GM21528 (cell line): ENCODE measurements around the gene CATSPER2.
"Not testable (repeated sequence)": the region's sequence is repeated elsewhere in the genome, so short reads cannot be mapped to it uniquely, and the experiment has no call there.

Experiments
- ATAC-seq: cut with Tn5 transposase; IDR thresholded peaks from one replicate; pipeline ENCODE4 v1.9.1; 2021; ENCODE audit warnings: mild to moderate bottlenecking, moderate library complexity; ENCODE audit not compliant: unreplicated experiment, low FRiP score

CATSPER2 gene

DNA sequence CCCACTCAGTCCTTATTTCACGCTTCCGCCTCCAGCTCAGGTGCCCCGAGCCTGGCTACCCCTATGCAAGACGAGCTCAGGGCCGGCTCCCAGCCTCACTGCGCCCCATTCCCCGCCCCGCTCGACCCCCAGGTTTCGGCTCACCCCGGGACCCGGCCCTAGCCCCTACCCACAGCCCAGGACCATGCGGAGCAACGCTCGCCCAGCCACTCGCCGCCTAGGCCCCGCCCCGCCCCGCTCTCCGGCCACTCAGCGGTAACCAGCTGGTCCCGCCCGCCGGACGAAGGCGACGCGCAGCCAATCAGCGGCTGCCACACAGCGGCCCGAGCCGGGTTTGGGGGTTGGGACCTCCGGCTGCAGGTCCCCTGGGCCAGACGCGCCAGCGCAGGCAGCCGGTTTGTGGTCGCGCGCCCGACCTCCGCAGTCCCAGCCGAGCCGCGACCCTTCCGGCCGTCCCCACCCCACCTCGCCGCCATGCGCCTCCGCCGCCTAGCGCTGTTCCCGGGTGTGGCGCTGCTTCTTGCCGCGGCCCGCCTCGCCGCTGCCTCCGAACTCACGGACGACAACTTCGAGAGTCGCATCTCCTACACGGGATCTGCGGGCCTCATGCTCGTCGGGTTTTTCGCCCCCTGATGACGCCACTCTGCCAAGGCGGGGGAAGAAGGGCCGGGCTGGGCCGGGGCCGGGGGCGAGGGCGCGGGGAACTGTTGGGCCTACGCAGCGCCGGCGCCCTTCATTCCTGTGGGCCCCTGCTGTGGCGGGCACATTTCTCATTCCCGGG is at the start of gene CATSPER2:
TSS of gene CATSPER2 (minus strand) at position 196 of the 781 bp plus-strand sequence. CDS start 783 bp downstream, outside the sequence.
- no peak for ATAC-seq

DNA sequence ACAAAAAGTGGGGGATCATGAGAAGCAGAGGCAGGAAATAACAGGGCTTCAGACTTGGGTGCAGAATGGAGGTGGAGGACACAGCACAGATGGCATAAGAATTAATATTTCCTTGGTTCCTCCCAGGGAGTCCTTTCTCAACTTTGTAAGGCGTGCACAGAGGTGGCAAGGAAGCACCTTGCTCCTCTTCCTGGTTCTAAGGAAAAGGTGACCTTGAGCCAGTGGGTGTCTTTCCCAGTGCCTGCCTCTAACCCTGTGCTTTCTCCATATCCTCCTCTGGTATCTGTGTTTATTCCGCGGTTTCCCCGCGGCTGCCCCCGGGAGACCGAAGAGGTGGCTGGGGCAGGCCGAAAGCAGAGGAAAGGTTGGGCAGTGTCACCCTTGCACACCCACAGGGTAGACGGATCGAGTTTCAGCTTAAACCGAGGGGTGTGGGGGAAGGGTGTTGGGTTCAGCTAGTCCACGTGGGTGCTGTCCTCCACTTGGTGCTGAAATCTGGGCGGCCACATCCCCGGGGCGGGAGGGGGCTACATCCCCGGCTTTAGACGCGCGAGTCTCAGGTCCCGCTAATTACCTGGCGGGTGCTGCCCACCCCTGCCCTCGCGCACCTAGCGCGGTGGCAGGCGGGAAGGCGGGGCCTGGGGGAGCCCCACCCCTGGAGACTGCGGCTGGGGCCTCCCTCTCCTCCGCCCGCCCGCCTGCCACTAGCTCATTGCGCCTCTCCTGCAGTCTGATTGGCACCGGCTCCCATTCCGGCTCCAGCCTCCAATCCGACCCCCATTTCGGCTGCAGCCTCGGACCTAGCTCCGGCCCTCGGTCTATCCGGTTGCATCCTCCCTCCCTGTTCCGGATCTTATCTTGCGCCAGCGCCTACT is 44.7 kb upstream of the CATSPER2 start, which contains the start of gene CKMT1A:
TSS of gene CKMT1A (plus strand) at position 712 of the 875 bp plus-strand sequence. CDS start 192 bp downstream, outside the sequence.
- ATAC-seq: not testable (repeated sequence)

DNA sequence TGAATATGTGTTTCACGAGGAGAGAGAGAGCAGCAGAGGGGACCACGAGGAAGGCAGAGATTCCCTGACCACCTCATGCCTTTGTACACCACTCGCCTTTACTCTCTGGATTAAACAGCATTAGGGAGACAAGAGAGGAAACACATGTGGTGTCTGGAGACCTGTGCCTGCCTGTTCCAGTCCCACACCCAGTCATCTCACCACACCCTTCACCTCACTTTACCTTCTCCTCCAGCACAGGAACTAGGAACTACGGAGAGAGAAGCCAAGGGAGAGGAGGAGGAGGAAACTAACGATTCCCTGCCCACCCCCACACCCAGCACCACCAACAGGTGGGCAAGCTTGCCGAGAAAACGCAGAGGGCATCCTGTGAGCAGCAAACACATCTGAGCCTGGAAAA is 44.0 kb upstream of the CATSPER2 start:
- not testable (repeated sequence) for ATAC-seq

DNA sequence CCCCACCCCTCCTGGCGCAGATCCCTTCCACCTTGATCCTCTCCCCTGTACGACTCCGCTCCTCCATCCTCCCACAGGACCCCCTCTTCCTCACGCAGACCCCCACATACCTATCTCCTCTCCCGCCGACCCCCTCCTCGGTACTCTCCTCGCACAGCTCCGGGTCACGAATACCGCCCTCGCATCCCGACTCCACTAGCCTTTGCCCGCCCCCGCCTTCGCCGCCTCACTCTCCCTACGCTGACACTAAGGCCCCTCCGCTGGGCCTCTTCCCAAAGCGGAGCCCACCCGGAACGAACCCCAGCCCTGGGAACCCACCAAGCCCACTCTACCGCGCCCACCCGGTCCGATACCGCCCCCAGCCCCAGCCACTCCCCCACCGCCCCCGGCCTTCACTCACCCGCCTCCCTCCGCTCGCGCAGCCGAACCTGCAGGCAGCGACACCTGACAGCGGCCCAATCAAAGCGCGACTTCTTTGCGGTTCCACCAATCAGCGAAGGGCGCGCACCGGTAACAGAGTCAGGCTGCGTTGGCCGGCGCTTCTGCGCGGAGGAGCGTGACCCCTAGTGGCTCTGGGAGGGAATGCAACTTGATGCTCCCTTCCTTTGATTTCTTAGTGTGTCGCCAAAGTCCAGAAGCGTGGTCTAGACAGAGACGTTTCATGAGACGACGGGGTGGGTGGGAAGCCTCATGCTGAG is 41.1 kb upstream of the CATSPER2 start:
- peak; percentile 90 for ATAC-seq

DNA sequence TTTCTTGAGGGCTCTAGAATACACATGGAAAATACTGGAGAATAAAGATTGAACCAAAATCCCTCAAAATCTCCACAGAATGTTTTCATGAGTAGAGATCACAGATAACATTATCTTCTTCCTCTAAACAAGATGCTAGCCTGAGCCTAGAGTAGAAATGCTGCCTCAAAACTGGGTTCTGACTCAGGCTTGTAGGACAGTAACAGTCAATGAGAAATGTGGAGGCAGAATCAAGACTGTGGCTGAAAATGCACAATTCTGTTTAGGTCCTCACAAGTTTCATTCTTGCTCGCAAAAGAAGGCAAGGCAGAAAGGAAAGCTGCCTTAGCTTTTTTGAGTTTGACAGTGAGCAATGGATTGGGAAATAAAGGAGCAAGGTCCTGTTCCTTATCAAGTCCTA is 25.5 kb upstream of the CATSPER2 start:
- not testable (repeated sequence) for ATAC-seq

DNA sequence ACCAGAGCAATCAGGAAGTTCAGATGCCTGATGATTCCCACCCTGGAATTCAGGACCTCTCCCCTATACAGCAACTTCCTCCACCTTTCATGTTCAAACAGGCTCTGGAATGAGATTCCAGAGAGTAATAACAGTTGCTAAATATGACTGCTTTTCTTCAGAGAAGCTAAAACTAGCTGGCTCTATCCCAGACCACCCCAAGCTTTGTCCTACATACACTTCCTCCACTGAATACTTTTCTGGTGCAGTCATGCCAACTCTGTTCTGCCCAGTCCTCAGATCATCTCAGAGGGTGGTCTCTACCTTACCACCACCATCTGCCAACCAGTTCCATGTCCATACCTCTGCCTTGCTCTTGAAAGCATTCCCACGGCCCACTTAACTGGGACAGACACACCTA is 17.5 kb upstream of the CATSPER2 start:
- ATAC-seq: not testable (repeated sequence)

DNA sequence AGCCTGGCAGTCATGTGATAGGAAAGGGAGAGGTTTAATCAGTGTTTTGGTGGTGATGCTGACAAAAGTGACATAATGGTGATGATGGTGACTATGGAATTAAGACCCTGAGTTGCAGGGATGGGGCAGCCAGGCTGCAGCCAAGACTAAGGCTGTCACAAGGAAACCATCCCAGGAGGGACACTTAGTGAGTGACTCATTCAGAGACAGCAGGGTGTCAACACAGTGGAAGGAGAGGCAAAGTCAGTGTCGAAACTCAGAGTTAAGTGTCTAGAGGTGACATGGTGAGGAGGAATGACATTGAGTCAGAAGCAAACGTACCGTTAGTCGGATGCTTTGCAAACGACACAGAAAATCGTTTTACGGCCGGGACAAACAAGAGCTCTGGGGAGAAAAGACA is 14.7 kb upstream of the CATSPER2 start:
- ATAC-seq: not testable (repeated sequence)

DNA sequence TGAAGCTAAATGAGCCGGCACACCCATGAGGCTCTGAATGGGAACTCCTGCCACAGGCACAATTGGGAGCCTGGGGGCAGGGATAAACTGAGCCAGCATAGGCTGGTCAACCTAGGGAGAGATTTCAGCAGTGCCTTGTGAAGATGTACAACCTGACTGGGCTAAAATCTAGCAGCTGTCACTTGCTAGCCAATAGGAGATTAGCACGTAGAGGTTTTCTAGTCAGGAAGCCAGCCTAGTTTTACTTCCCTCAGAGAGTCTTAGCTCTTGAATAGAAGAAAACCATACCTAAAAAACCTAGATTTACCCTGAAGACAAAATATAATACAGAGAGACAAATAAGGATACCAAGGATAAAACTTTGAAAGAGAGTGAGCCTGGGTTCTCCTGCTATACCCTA is 13.6 kb upstream of the CATSPER2 start:
- not testable (repeated sequence) for ATAC-seq

DNA sequence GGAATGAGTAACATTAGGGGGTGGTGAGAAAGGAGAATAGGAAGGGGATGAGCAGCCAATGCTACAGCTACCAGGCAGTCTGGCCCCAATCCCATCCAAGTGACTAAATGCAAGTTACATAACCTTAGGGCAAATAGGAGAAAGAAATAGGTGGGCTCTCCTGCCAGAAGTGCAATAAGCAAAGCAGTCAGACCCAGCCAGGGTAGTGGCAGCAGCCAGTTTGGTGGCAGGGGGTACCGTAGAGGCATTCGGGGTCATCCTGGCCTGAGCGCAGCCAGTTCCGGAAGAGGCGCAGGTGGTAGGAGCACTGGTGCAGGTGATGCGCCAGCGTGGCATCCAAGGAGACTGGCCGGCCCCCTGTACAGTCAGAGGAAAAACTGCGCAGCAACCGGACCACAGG is 11.1 kb upstream of the CATSPER2 start:
- not testable (repeated sequence) for ATAC-seq

DNA sequence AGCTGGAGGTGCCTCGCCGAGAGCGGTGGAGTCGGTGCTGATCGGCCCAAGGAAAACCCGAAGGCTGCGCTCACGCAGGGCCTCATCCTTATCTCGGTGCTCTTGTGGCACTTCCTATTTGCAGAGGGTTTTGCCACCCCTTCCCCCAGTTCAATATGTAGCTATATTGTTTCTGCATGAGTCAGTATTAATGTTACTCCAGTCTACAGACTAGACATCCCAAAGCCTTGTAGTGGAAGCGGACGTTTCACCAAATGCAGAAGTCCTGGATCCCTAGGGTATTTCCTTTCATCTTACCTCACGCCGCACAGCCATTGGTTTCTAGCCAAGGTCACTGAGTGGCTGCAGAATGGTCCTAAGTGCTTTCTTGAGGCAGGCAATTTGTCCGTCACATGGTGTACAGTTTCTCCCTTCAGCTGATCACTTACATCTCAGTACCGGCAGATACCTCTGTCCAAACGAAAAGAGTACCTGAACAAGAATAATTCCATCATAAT is 834 bp upstream of the CATSPER2 start:
- not testable (repeated sequence) for ATAC-seq

DNA sequence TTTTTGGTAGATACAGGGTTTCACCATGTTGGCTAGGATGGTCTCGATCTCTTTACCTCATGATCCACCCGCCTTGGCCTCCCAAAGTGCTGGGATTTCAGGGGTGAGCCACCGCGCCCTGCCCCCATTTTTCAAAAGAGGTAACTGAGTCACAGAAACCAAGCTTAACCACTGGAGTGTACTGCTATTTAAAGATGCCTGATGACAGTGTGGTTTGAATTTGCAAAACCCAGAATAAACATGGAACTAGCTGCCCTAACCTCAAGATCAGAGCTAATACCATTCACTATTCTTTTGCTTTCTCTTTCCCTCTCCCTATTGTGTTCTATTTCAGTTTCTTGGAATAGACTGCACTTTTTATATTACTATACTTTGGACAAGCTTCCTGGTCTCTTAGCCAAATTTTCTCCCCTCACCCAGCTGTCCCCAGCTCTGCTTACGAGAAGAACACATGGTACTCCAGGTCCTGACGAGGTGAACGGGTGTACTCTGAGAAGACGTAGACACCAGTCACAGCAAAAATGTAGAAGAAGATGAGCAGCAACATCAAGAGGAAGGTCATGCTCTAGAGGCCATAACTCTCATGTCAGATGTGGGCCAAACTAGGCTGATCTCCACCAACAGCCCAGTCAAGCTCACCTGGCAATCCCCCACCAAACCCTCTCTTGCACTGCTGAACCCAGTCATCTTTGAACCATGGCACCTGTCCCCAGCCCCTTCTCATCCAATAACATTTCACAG is 10.0 kb downstream of the CATSPER2 start:
- ATAC-seq: not testable (repeated sequence)

DNA sequence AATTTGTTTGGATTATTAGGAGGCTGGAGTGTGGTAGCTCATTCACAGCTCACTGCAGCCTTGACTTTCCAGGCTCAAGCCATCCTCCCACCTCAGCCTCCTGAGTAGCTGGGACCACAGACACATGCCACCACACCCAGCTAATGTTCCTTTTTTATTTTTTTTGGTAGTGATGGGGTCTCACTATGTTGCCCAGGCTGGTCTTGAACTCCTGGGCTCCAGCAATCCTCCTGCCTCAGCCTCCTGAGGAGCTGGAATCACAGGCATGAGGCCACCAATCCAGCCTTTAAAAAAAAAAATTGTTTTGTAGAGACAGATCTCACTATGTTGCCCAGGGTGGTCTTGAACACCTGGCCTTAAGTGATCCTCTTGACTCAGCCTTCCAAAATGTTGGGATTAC is 21.7 kb downstream of the CATSPER2 start:
- not testable (repeated sequence) for ATAC-seq

DNA sequence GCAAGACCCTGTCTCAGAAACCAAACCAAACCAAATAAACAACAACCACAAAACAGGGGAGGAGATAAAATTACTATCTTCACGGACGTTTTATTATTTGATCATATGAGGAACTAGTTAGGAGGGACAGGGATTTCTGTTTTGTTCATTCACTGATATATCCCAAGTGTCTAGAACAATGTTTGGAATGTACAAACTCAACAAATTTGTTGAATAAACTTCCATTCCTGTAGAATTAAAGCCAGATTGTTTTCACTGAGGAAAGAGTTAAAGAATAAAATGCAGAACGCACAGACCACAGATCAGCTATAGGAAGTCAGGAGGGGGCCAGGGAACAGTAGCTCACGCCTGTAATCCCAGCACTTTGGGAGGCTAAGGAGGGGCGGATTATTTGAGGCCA is 23.5 kb downstream of the CATSPER2 start:
- ATAC-seq: no peak

DNA sequence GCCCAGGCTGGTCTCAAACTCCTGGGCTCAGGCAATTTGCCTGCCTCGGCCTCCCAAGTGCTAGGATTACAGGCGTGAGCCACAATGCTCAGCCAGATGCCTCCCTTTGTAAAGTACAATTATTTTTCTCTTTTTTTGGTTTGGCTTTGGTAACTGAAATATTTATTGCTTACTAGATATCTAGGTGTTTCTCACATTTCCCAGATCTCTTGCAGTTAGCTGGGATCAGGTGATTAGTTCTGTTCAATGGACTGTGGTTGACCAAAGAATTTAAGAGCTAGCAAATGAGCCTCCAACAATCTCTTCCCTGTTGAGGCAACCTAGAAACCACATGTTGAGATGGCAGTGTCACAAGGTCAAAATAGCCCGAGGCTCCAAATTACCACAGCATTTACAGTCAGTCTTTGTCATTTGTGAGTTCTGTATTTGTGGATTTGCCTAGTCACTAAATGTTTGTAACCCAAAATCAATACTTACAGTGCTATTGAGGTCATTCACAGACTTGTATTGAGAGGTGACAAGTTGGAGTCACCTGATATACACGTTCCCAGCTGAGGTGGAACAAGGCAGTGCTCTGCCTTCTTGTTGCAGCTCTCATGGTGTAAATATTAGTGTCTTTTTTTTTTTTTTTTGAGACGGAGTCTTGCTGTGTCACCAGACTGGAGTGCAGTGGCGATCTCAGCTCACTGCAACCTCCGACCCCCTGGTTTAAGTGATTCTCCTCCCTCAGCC is 26.4 kb downstream of the CATSPER2 start:
- not testable (repeated sequence) for ATAC-seq

DNA sequence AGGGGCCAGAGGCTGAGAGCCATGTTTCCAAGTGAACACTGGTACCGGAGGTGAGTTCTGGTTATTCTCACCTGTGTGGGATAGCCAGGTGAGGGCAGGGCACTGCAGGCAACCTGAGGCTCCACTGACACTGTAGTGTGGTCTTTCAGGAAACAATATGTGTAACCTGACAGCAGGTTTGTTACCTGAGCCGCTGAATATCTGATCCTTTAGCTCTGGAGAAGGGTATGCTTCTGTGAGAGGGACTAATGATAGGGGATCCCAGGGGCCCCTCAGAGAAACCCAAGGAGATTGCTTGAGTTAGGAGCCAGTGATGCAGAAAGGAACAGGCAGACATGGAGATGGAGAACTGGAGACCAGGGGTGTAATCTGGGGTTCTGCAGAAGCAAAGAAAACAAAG is 29.9 kb downstream of the CATSPER2 start, which contains the start of gene STRC:
TSS of gene STRC (minus strand) at position 101 of the 400 bp plus-strand sequence. CDS start at position 23, 78 bp downstream.
- not testable (repeated sequence) for ATAC-seq

DNA sequence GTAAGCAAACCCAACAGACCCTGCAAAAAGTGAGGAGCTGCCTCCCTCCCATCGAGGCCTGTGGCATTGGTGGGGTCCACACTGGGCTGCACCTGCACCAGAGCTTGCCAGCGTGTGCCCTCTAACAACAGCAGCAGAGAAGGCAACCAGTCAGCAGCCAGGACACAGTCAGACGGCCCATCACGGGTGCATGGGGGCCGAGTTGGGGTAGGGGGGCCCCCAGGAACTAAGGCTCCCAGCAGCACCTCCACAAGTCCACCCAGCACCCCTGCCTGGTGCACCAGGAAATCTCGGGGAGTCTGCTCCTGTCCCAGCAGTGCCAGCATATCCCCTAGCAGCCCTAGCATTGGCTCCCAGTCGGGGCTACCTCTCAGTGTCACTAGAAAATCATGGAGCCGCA is 30.9 kb downstream of the CATSPER2 start:
- not testable (repeated sequence) for ATAC-seq

DNA sequence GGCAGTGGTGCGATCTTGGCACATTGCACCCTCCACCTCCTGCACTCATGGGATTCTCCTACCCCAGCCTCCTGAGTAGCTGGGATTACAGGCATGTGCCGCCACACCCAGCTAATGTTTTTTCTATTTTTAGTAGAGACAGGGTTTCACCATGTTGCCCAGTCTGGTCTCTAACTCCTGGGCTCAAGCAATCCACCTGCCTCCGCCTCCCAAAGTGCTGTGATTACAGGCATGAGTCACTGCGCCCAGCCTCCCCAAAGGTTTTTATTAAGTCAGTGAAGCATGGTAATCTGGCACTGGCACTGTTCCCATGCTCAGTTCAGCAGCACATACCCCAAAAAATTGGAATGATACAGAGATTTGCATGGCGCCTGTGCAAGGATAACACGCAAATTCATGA is 46.4 kb downstream of the CATSPER2 start:
- ATAC-seq: not testable (repeated sequence)

DNA sequence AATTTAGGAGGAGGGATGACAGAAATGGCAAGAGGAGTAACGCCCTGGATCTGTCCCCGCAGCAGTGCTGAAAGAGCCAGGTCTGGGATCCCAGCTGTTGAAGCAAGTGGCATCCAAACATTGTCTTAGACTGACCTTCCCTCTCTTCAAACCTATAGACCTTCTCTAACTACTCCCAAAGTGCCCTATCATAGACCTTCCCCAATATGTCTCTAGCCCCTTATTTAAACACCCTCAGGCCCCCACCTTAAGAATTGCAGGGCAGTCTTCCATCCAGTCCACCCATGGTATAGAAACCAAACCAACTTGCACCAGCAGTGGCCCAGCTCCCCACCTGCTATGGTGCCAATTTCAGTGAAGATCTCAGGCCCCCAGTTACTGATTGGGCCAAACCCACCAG is 48.4 kb downstream of the CATSPER2 start:
- not testable (repeated sequence) for ATAC-seq

DNA sequence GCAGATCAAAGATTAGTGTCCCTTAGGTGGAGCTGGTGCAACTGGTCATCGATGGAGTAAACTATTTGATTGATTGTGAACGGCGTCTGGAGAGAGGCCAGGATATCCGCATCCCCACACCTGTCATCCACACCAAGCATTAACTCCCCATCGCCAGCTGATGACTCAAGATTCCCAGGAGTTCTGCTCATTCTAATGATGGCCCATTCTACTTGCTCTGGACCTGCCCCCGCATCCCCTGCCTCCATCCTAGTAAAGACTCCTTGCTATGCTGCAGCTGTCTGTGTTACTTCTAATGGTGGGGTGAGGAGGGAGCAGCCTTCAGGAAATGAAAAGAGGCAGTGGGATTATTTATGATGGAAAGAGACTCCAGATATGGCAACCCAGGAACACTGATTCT is 49.5 kb downstream of the CATSPER2 start:
- not testable (repeated sequence) for ATAC-seq
